HG02885 (cell line): ENCODE measurements around the gene FSHR.

Experiments
- ATAC-seq: cut with Tn5 transposase; IDR thresholded peaks from one replicate; pipeline ENCODE4 v1.9.1; 2021; ENCODE audit warnings: mild to moderate bottlenecking; ENCODE audit not compliant: unreplicated experiment, poor library complexity

FSHR gene

GRCh38 chr2:48929571-48930301 is 224.6 kb downstream of the FSHR start:
- no peak for ATAC-seq

DNA sequence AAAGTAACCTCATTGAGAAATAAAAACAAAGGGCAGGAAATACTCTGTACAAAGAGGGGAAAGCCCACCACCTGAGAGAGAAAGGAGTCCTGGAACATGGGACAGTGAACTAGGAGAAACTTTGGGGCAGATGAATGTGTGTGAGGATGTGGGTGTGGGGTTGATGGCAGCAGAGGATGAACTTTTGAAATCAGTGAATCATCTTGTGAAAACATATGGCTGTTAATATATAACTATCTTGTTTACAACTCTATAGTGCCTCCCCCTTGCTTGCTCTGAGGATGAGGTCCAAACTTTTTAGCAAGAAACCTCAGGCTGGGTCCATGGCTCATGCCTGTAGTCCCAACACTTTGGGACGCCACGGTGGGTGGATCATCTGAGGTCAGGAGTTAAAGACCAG is 227.0 kb downstream of the FSHR start:
- ATAC-seq, result no peak

DNA sequence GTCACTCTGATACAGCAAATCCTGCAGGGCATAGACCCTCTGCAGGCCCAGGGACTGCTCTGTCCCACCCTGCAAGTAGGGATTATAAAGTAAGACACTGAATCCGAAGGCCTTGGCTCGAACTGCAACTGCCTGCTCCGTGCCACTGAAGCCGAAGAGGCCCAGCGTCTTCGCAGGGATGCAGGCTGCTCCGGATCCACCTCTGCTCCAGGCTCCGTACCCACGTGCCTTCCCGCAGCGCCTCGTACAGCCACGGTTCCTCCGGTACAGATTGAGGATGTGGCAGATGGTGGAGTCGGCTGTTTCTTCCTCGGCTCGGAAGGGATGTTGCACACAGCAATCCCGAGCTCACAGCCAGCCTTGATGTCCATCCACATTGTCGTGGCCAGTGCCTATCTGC is 238.4 kb downstream of the FSHR start:
- no peak for ATAC-seq

DNA sequence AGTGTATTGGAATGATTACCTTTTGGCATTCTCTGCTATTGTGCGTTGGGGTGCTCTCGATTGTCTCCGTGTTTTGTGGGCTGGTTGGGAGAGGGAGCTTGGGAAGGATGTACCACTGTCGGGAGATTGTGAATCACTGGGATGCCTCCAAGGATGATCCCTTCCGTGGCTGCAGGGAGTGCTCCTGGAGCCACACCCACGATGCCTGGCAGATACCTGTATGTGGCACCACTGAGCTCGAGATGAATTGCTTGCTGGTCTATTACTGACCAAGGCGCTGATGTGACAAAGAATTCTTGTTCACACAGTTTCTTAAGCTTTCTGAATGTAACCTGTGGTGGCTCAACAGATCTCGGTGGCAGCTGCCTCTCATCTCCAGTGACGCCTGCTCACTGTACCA is 239.1 kb downstream of the FSHR start:
- no peak for ATAC-seq

DNA sequence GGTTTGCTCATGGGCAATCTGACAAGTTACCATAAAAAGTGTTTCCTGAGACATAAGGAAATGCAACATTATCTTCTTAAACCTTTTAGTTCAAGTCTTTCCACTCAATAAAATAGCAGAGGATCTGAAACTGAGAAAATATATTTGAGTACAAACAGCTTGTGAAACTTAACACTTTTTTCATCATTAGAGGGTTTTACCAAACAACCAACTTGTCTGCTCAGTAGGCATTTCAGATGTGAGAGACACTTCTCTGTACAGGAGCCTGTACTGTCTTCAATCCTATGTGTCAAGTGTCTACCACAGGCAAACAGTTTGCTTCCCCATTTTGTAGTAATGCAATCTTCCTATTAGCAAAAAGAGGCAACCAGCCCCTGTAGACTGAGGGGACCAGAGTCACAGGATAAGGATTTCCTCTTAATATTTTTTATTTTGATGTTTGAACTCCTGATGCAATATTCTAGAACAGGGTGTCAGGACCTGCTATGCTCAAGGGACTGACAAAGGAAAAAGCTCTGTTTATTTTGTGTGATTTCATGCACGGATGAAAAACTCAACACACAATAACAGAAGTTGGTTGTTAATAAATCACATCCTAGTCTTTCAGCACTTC is 239.7 kb downstream of the FSHR start:
- peak; percentile 86 for ATAC-seq
